Fibroblast of pulmonary artery (primary cell): ENCODE results near the gene NXPE4.
A peak's percentile ranks its signal among the peaks of the same experiment; 100 is the strongest.
"Not testable (repeated sequence)": the region's sequence is repeated elsewhere in the genome, so short reads cannot be mapped to it uniquely, and the experiment has no call there.

Source experiments
- DNase-seq: peaks from one replicate; pipeline ENCODE4 v3.0.0-alpha.2; 2010; ENCODE audit warnings: low read depth
- H3K4me3 ChIP-seq: replicated peaks from 2 replicates; pipeline ENCODE4 v1.5.1; 2011; ENCODE audit warnings: low read depth, mild to moderate bottlenecking, control low read depth, low read length, moderate library complexity
- TF ChIP-seq, protein P1 (sequence below): IDR thresholded peaks from 2 replicates; pipeline ENCODE4 v1.5.1; 2011; ENCODE audit warnings: mild to moderate bottlenecking, control low read depth, low read length, inconsistent platforms; ENCODE audit errors: missing control alignments

The NXPE4 gene

DNA sequence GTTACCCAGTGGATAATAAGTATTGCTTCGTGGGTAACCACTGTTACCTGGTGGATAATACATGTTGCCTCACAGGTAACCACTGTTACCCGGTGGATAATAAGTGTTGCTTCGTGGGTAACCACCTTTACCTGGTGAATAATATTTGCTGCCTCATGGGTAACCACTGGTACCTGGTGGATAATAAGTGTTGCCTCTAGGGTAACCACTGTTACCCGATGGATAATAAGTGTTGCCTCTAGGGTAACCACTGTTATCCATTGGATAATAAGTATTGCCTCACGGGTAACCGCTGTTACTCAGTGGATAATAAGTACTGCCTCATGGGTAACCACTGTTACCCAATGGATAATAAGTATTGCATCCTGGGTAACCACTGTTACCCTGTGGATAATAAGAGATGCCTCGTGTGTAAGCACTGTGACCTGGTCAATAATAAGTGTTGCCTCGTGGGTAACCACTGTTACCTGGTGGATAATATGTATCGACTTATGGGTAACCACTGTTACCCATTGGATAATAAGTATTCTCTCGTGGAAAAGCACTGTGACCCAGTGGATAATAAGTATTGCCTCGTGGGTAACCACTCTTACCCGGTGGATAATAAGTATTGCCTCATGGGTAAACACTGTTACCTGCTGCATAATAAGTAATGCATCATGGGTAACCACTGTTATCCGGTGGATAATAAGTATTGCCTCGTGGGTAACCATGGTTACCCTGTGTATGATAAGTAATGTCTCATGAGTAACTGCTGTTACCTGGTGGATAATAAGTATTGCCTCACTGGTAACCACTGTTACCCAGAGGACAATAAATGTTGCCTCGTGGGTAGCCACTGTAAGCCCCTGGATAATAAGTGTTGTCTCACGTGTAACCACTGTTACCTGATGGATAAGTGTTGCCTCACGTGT lies 20.1 kb upstream of the NXPE4 start:
- TF ChIP-seq, protein P1, sequence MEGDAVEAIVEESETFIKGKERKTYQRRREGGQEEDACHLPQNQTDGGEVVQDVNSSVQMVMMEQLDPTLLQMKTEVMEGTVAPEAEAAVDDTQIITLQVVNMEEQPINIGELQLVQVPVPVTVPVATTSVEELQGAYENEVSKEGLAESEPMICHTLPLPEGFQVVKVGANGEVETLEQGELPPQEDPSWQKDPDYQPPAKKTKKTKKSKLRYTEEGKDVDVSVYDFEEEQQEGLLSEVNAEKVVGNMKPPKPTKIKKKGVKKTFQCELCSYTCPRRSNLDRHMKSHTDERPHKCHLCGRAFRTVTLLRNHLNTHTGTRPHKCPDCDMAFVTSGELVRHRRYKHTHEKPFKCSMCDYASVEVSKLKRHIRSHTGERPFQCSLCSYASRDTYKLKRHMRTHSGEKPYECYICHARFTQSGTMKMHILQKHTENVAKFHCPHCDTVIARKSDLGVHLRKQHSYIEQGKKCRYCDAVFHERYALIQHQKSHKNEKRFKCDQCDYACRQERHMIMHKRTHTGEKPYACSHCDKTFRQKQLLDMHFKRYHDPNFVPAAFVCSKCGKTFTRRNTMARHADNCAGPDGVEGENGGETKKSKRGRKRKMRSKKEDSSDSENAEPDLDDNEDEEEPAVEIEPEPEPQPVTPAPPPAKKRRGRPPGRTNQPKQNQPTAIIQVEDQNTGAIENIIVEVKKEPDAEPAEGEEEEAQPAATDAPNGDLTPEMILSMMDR = no peak
- H3K4me3 ChIP-seq = no peak overlapping the region
- DNase-seq = no peak

DNA sequence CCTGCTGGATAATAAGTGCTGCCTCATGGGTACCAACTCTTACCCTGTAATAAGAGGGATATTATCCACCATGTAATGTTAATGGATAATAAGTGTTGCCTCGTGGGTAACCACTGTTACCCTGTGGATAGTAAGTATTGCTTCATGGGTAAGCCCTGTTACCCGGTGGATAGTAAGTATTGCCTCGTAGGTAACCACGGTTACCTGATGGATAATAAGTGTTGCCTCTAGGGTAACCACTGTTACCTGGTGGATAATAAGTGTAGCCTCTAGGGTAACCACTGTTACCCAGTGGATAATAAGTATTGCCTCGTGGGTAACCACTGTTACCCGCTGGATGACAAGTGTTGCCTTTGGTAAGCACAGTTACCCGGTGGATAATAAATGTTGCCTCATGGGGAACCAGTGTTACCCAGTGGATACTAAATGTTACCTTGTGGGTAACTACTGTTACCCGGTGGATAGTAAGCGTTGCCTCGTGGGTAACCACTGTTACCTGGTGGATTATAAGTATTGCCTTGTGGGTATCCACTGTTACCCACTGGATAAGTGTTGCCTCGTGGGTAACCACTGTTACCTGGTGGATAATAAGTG lies 18.6 kb upstream of the NXPE4 start:
- H3K4me3 ChIP-seq = no peak overlapping the region
- no peak for DNase-seq
- TF ChIP-seq, protein P1 = no peak

DNA sequence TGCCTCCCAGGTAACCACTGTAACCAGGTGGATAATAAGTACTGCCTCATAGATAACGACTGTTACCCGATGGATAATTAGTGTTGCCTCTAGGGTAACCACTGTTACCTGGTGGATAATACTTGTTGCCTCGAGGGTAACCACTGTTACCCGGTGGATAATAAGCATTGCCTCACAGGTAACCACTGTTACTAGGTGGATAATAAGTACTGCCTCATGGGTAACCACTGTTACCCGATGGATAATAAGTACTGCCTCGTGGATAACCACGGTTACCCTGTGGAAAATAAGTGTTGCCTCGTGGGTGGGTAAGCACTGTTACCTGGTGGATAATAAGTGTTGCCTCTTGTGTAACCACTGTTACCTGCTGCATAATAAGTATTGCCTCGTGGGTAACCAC lies 17.5 kb upstream of the NXPE4 start:
- DNase-seq, H3K4me3 ChIP-seq: not testable (repeated sequence)

DNA sequence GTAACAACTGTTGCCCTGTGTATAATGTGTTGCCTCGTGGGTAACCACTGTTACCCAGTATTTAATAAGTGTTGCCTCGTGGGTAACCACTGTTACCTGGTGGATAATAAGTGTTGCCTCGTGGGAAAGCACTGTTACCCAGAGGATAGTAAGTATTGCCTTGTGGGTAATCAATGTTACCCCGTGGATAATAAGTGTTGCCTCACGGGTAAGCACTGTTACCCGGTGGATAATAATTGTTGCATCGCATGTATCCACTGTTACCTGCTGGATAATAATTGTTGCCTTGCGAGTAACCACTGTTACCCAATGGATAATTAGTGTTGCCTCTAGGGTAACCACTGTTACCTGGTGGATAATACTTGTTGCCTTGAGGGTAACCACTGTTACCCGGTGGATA lies 17.1 kb upstream of the NXPE4 start:
- no peak overlapping the region for H3K4me3 ChIP-seq
- TF ChIP-seq, protein P1 = no peak
- no peak for DNase-seq

DNA sequence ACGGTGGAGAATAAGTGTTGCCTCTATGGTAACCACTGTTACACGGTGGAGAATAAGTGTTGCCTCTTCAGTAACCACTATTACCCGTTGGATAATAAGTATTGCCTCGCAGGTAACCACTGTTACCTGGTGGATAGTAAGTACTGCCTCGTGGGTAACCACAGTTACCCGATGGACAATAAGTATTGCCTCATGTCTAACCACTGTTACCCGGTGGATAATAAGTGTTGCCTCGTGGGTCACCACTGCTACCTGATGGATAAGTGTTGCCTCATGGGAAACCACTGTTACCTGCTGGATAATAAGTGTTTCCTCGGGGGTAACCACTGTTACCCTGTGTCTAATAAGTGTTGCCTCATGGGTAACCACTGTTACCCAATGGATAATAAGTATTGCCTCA lies 16.6 kb upstream of the NXPE4 start:
- H3K4me3 ChIP-seq, DNase-seq: not testable (repeated sequence)

DNA sequence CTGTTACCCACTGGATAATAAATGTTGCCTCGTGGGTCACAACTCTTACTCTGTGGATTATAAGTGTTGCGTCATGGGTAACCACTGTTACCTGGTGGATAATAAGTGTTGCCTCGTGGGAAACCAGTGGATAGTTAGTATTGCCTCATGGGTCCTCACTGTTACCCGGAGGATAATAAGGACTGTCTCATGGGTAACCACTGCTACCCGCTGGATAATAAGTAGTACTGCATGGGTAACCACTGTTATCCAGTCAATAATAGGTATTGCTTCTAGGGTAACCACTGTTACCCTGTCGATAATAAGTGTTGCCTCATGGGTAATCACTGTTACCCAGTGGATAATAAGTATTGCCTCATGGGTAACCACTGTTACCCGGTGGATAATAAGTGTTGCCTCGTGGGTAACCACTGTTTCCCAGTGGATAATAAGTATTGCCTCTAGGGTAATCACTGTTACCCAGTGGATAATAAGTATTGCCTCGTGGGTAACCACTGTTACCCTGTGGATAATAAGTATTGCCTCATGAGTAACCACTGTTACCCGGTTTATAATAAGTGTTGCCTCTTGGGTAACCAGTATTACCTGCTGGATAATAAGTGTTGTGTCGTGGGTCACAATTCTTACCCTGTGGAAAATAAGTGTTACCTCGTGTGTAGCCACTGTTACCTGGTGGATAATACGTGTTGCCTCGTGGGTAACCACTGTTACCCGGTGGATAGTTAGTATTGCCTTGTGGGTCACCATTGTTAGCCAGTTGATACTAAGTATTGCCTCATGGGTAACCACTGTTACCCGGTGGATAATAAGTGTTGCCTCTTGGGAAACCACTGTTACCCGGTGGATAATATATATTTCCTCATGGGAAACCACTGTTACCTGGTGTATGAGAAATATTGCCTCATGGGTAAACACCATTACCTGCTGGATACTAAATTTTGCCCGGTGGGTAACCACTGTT lies 15.7 kb upstream of the NXPE4 start:
- no peak overlapping the region for H3K4me3 ChIP-seq
- DNase-seq = peak; percentile 22
- TF ChIP-seq, protein P1 = peak; percentile 25

DNA sequence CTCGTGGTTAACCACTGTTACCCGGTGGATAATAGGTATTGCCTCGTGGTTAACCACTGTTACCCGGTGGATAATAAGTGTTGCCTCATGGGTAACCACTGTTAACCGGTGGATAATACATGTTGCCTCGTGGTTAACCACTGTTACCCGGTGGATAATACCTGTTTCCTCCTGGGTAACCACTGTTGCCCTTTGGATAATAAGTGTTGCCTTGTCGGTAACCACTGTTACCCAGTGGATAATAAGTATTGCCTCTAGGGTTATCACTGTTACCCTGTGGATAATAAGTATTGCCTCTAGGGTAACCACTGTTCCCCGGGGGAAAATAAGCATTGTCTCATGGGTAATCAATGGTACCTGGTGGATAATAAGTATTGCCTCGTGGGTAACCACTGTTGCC lies 15.0 kb upstream of the NXPE4 start:
- TF ChIP-seq, protein P1 = no peak
- no peak overlapping the region for H3K4me3 ChIP-seq
- DNase-seq = no peak
